Measurements from ENCODE around the gene LEPR.

Gene LEPR

GRCh38 chr1:65422241-65423203 lies 2.1 kb downstream of the LEPR start:
- no peak overlapping the region for H3K9ac ChIP-seq (ENCODE audit: low read length)
- H2AFZ ChIP-seq (ENCODE audit: low read depth, low read length, severe bottlenecking) = no peak overlapping the region
- no peaks in the 10 kb centered on the region for H4K20me1 ChIP-seq (ENCODE audit: low read depth, low read length)
- H3K9me2 ChIP-seq (replicated peaks; ENCODE audit: insufficient read depth, low read length) = no peaks in the 10 kb centered on the region
- H3K4me3 ChIP-seq (ENCODE audit: insufficient read depth, low read length, poor library complexity, severe bottlenecking) = no peak overlapping the region
- no peaks in the 10 kb centered on the region for H3K9me3 ChIP-seq (ENCODE audit: insufficient read depth, low read length)
- H3K79me2 ChIP-seq (ENCODE audit: insufficient read depth, low read length) = 0 out of 2 replicates have a peak, but pooled peaks cover 5% of the 10 kb centered on the region
- no peak overlapping the region for H3K27ac ChIP-seq (ENCODE audit: low read depth, low read length)
- no peaks in the 10 kb centered on the region for H3F3A ChIP-seq (ENCODE audit: insufficient read depth)
- H3K27me3 ChIP-seq (ENCODE audit: low read length) = no peaks in the 10 kb centered on the region
- peak overlapping the region; percentile 89 for H3K4me2 ChIP-seq (ENCODE audit: low read depth, low read length, poor library complexity, severe bottlenecking)
- no peak for TF ChIP-seq EZH2phosphoT487 (conservative IDR thresholded peaks at IDR 0.05; ENCODE audit: low read length)
- TF ChIP-seq CTCF (IDR thresholded peaks at IDR 0.05; ENCODE audit: insufficient read depth, low read length, poor library complexity, severe bottlenecking) = no peak
- no peaks in the 10 kb centered on the region for H3K36me3 ChIP-seq (ENCODE audit: low read length)

GRCh38 chr1:65423884-65424572 lies 3.6 kb downstream of the LEPR start:
- Histone ChIP-seq H3F3A (ENCODE audit: insufficient read depth) (no peaks in the 10 kb centered on the region), H3K4me2 (ENCODE audit: low read depth, low read length, poor library complexity, severe bottlenecking) (no peak overlapping the region), H3K27ac (ENCODE audit: low read depth, low read length) (no peak overlapping the region), H2AFZ (ENCODE audit: low read depth, low read length, severe bottlenecking) (no peak overlapping the region), H3K27me3 (ENCODE audit: low read length) (no peaks in the 10 kb centered on the region), H3K4me3 (ENCODE audit: insufficient read depth, low read length, poor library complexity, severe bottlenecking) (no peak overlapping the region), H3K79me2 (ENCODE audit: insufficient read depth, low read length) (0 out of 2 replicates have a peak, but pooled peaks cover 5% of the 10 kb centered on the region), H3K9me2 (replicated peaks; ENCODE audit: insufficient read depth, low read length) (no peaks in the 10 kb centered on the region), H3K9me3 (ENCODE audit: insufficient read depth, low read length) (no peaks in the 10 kb centered on the region), H3K36me3 (ENCODE audit: low read length) (no peaks in the 10 kb centered on the region), H3K9ac (ENCODE audit: low read length) (no peak overlapping the region), H4K20me1 (ENCODE audit: low read depth, low read length) (no peaks in the 10 kb centered on the region)
- TF ChIP-seq CTCF (IDR thresholded peaks at IDR 0.05; ENCODE audit: insufficient read depth, low read length, poor library complexity, severe bottlenecking) (no peak), EZH2phosphoT487 (conservative IDR thresholded peaks at IDR 0.05; ENCODE audit: low read length) (no peak)

GRCh38 chr1:65424573-65424889 lies 4.1 kb downstream of the LEPR start:
- Histone ChIP-seq H2AFZ (ENCODE audit: low read depth, low read length, severe bottlenecking) (no peak overlapping the region), H3K79me2 (ENCODE audit: insufficient read depth, low read length) (0 out of 2 replicates have a peak, but pooled peaks cover 5% of the 10 kb centered on the region), H3K27me3 (ENCODE audit: low read length) (no peaks in the 10 kb centered on the region), H3K4me3 (ENCODE audit: insufficient read depth, low read length, poor library complexity, severe bottlenecking) (no peak overlapping the region), H3K4me2 (ENCODE audit: low read depth, low read length, poor library complexity, severe bottlenecking) (no peak overlapping the region), H3K9ac (ENCODE audit: low read length) (no peak overlapping the region), H3K9me3 (ENCODE audit: insufficient read depth, low read length) (no peaks in the 10 kb centered on the region), H3F3A (ENCODE audit: insufficient read depth) (no peaks in the 10 kb centered on the region), H3K27ac (ENCODE audit: low read depth, low read length) (no peak overlapping the region), H3K36me3 (ENCODE audit: low read length) (no peaks in the 10 kb centered on the region), H3K9me2 (replicated peaks; ENCODE audit: insufficient read depth, low read length) (no peaks in the 10 kb centered on the region), H4K20me1 (ENCODE audit: low read depth, low read length) (no peaks in the 10 kb centered on the region)
- TF ChIP-seq CTCF (IDR thresholded peaks at IDR 0.05; ENCODE audit: insufficient read depth, low read length, poor library complexity, severe bottlenecking) (no peak), EZH2phosphoT487 (conservative IDR thresholded peaks at IDR 0.05; ENCODE audit: low read length) (no peak)
